GM20431 (cell line): ENCODE results near the gene LSM7.

Experiments used
- in situ Hi-C: fragments of 300-500 bp; cut with MseI, MboI; formaldehyde crosslinking; loops from one replicate; pipeline ENCODE4 v1.15.0; 2020; ENCODE audit warnings: low sequenced_read_pairs; ENCODE audit not compliant: unreplicated experiment

Gene LSM7

GRCh38 chr19:2339644-2340310 lies 11.4 kb upstream of the LSM7 start:
- in situ Hi-C loops = no loop called here

- in situ Hi-C loops = no loop called here
These were observed 10.6 kb upstream of the LSM7 start for GRCh38 chr19:2338751-2339643.

GRCh38 chr19:2338055-2338615 lies 9.7 kb upstream of the LSM7 start:
- in situ Hi-C loops = no loop called here

GRCh38 chr19:2337329-2337707 lies 8.9 kb upstream of the LSM7 start:
- in situ Hi-C loops = no loop called here

GRCh38 chr19:2336528-2337328 lies 8.3 kb upstream of the LSM7 start:
- in situ Hi-C loops = no loop called here

GRCh38 chr19:2335848-2336247 lies 7.5 kb upstream of the LSM7 start:
- in situ Hi-C loops = no loop called here

GRCh38 chr19:2334986-2335846 lies 6.8 kb upstream of the LSM7 start:
- in situ Hi-C loops = no loop called here

GRCh38 chr19:2334426-2334825 lies 6.0 kb upstream of the LSM7 start:
- in situ Hi-C loops = no loop called here

GRCh38 chr19:2333807-2334211 lies 5.4 kb upstream of the LSM7 start:
- in situ Hi-C loops = no loop called here

- in situ Hi-C loops = no loop called here
These were observed 4.8 kb upstream of the LSM7 start for GRCh38 chr19:2333027-2333806.

- in situ Hi-C loops = no loop called here
These were observed 4.1 kb upstream of the LSM7 start for GRCh38 chr19:2332341-2333026.

GRCh38 chr19:2331601-2332246 lies 3.3 kb upstream of the LSM7 start:
- in situ Hi-C loops = no loop called here

GRCh38 chr19:2330632-2331284 lies 2.4 kb upstream of the LSM7 start:
- in situ Hi-C loops = no loop called here

GRCh38 chr19:2330255-2330631 lies 1.9 kb upstream of the LSM7 start:
- in situ Hi-C loops = no loop called here

- in situ Hi-C loops = no loop called here
These were observed 1.1 kb upstream of the LSM7 start for GRCh38 chr19:2329501-2329916.

GRCh38 chr19:2329149-2329478 lies 728 bp upstream of the LSM7 start:
- in situ Hi-C loops = no loop called here

- in situ Hi-C loops = no loop called here
These were observed 499 bp downstream of the LSM7 start for GRCh38 chr19:2327773-2328400.
